Thoracic aorta (tissue), 2 donors: ENCODE measurements around the gene SEL1L3. TPM values are rescaled to one million over a fixed set of nuclear protein-coding genes. Genes with fewer than 3 reads are reported as not detected.

Source experiments
- ATAC-seq: fragments of 150-250 bp; one replicate; pipeline ENCODE4 v1.8.0; 2017; ENCODE audit warnings: low read depth; ENCODE audit not compliant: insufficient number of reproducible peaks, low FRiP score
- DNase-seq: peaks from one replicate; pipeline ENCODE4 v3.0.0-alpha.2; 2020; ENCODE audit warnings: low spot score
- H3K27ac ChIP-seq, 2 donors: fragments of 200-600 bp; sonication (generic); 1 replicate in 1 of 2; 2 replicates in 1 of 2; pipeline ENCODE4 v1.5.1; 2016; ENCODE audit warnings: mild to moderate bottlenecking in 2 of 2, moderate library complexity in 2 of 2
- H3K27me3 ChIP-seq: fragments of 200-600 bp; sonication (generic); replicated peaks from 2 replicates; pipeline ENCODE4 v1.6.0; 2016; ENCODE audit warnings: mild to moderate bottlenecking; ENCODE audit not compliant: insufficient read depth
- H3K36me3 ChIP-seq: fragments of 200-600 bp; sonication (generic); one replicate; pipeline ENCODE4 v1.5.1; 2016
- H3K4me1 ChIP-seq, 2 donors: fragments of 200-600 bp; sonication (generic); 1 replicate in 1 of 2; 2 replicates in 1 of 2; pipeline versions ENCODE4 v1.5.1 to v1.6.0; 2016; ENCODE audit warnings: low read depth in 2 of 2, mild to moderate bottlenecking in 1 of 2; ENCODE audit not compliant: control insufficient read depth in 1 of 2
- H3K4me3 ChIP-seq: fragments of 200-600 bp; sonication (generic); 2 replicates; pipeline ENCODE4 v1.5.1; 2016; ENCODE audit warnings: mild to moderate bottlenecking
- H3K9me3 ChIP-seq: fragments of 200-600 bp; sonication (generic); 2 replicates; pipeline ENCODE4 v1.5.1; 2016
- total RNA-seq, 2 donors: library from RNA; depleted of rRNA; stranded (reverse); fragments of >200 nt; gene quantifications; one replicate each; pipeline versions ENCODE4 v1.1.0 to v1.2.3, GENCODE V29; 2016
- TF ChIP-seq, protein P1 (sequence below): fragments of 200-600 bp; sonication (generic); IDR thresholded peaks from one replicate; pipeline ENCODE4 v1.5.1; 2019; ENCODE audit warnings: antibody characterized with exemption

The SEL1L3 gene
- total RNA-seq, 2 donors from 2014 or later: 9.9 to 34.8 TPM

DNA sequence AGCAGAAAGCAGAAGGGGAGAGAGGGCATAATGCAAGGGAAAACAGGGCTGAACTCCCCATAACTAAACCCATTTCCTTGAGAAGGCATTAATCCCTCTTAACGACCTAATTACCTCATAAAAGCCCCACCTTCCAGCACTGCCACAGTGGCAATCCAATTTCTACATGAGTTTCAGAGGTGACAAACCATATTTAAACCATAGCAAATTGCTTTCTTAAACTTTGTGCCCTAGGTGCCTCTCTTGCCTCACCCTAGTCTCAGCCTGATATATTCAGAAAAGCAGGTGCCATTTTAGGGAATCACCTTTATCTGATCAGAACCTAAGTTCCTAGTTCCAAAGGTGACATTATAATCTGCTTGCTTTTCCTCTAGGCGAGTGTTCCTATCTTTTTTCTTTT is 158.3 kb downstream of the SEL1L3 start:
- no peak overlapping the region for H3K27ac ChIP-seq
- no peaks in the 10 kb centered on the region for H3K36me3 ChIP-seq
- H3K4me3 ChIP-seq: no peak overlapping the region
- H3K27me3 ChIP-seq: no peaks in the 10 kb centered on the region
- ATAC-seq: no peak
- TF ChIP-seq, protein P1, sequence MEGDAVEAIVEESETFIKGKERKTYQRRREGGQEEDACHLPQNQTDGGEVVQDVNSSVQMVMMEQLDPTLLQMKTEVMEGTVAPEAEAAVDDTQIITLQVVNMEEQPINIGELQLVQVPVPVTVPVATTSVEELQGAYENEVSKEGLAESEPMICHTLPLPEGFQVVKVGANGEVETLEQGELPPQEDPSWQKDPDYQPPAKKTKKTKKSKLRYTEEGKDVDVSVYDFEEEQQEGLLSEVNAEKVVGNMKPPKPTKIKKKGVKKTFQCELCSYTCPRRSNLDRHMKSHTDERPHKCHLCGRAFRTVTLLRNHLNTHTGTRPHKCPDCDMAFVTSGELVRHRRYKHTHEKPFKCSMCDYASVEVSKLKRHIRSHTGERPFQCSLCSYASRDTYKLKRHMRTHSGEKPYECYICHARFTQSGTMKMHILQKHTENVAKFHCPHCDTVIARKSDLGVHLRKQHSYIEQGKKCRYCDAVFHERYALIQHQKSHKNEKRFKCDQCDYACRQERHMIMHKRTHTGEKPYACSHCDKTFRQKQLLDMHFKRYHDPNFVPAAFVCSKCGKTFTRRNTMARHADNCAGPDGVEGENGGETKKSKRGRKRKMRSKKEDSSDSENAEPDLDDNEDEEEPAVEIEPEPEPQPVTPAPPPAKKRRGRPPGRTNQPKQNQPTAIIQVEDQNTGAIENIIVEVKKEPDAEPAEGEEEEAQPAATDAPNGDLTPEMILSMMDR: no peak
- DNase-seq: no peak
- H3K4me1 ChIP-seq: no peaks in the 10 kb centered on the region
- H3K9me3 ChIP-seq: no peaks in the 10 kb centered on the region

- no peak for DNase-seq
- no peaks in the 10 kb centered on the region for H3K36me3 ChIP-seq
- ATAC-seq: no peak
- H3K4me1 ChIP-seq: no peaks in the 10 kb centered on the region
- no peaks in the 10 kb centered on the region for H3K9me3 ChIP-seq
- H3K4me3 ChIP-seq: no peak overlapping the region
- TF ChIP-seq, protein P1: no peak
- H3K27ac ChIP-seq: no peak overlapping the region
- H3K27me3 ChIP-seq: no peaks in the 10 kb centered on the region
Measured at GRCh38 chr4:25703731-25704388, 158.9 kb downstream of the SEL1L3 start.

- Histone ChIP-seq H3K36me3 (no peaks in the 10 kb centered on the region), H3K27me3 (no peaks in the 10 kb centered on the region), H3K4me3 (no peak overlapping the region), H3K9me3 (no peaks in the 10 kb centered on the region), H3K4me1 (no peaks in the 10 kb centered on the region), H3K27ac (no peak overlapping the region)
- TF ChIP-seq, protein P1: no peak
- ATAC-seq: no peak
- no peak for DNase-seq
Measured at GRCh38 chr4:25702848-25703247, 159.9 kb downstream of the SEL1L3 start.

- no peaks in the 10 kb centered on the region for H3K27me3 ChIP-seq
- no peaks in the 10 kb centered on the region for H3K4me1 ChIP-seq
- H3K36me3 ChIP-seq: no peaks in the 10 kb centered on the region
- no peaks in the 10 kb centered on the region for H3K9me3 ChIP-seq
- no peak for ATAC-seq
- H3K27ac ChIP-seq: no peak overlapping the region
- no peak overlapping the region for H3K4me3 ChIP-seq
- TF ChIP-seq, protein P1: no peak
- DNase-seq: no peak
Measured at GRCh38 chr4:25700661-25701060, 162.1 kb downstream of the SEL1L3 start.

DNA sequence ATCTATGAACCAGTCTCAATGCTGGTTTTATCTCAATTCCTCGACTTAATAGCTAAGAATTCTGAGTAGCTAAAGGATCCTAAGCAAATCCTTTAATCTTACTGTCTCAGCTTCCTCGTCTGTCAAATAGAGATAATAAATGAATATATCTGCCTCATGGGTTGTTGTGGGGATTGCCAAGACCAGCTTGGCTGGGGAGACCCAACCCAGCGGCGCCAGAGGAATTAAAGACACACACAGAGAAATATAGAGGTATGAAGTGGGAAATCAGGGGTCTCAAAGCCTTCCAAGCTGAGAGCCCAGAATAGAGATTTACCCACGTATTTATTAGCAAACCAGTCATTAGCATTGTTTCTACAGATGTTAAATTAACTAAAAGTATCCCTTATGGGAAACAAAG is 165.3 kb downstream of the SEL1L3 start:
- Histone ChIP-seq H3K27me3 (no peaks in the 10 kb centered on the region), H3K4me3 (no peak overlapping the region), H3K27ac (no peak overlapping the region), H3K9me3 (no peaks in the 10 kb centered on the region), H3K36me3 (no peaks in the 10 kb centered on the region), H3K4me1 (no peaks in the 10 kb centered on the region)
- TF ChIP-seq, protein P1: no peak
- ATAC-seq (no peak), DNase-seq (no peak)

Other genes with a start within 250 kb of the SEL1L3 start
- gene SLC34A2, start 207.1 kb downstream of the SEL1L3 start, total RNA-seq: not detected
- 10 to 100 TPM; 20.1 to 21.3 TPM for gene SMIM20, start 51.2 kb upstream of the SEL1L3 start, total RNA-seq